ENCODE measurements around the gene TENM3. TPM values are rescaled to one million over a fixed set of nuclear protein-coding genes. Genes with fewer than 3 reads are reported as not detected.

Gene TENM3
- total RNA-seq, 2 donors from 2014 or later: 39.5 to 51.9 TPM

GRCh38 chr4:182483685-182484084 is 240.5 kb downstream of the TENM3 start:
- no peaks in the 10 kb centered on the region for H3K27me3 Mint-ChIP-seq (ENCODE audit: insufficient read depth)
- 87 to 93% methylated on average over 3 to 6 of the region's 6 CpGs for WGBS, 2 experiments (ENCODE audit: insufficient coverage in 1 of 2, insufficient read length in 1 of 2)
- no peaks in the 10 kb centered on the region for H3K36me3 ChIP-seq (ENCODE audit: control insufficient read depth, insufficient read depth, low read length)
- H3K27ac Mint-ChIP-seq: no peak overlapping the region
- no peak overlapping the region for H3K4me3 ChIP-seq (ENCODE audit: low read length)
- peaks cover 15% of the 10 kb centered on the region for H3K9me3 ChIP-seq (ENCODE audit: control insufficient read depth, low read length)
- peaks cover 14% of the 10 kb centered on the region for H3K9me3 Mint-ChIP-seq
- DNase-seq: no peak
- H3K36me3 Mint-ChIP-seq (ENCODE audit: low read depth): peaks cover 9% of the 10 kb centered on the region
- H3K4me1 Mint-ChIP-seq: peaks cover 9% of the 10 kb centered on the region
- H3K4me3 Mint-ChIP-seq: no peak overlapping the region
- H3K4me1 ChIP-seq (ENCODE audit: control insufficient read depth, insufficient read depth, low read length): no peaks in the 10 kb centered on the region
- no peak overlapping the region for H3K27ac ChIP-seq (ENCODE audit: low read depth, low read length)
- no peaks in the 10 kb centered on the region for H3K27me3 ChIP-seq (ENCODE audit: control insufficient read depth, insufficient read depth, low read length, poor library complexity, severe bottlenecking)
- H3K9ac ChIP-seq (ENCODE audit: extremely low read depth, low read length, poor library complexity, severe bottlenecking): no peak overlapping the region
- TF ChIP-seq, protein P1, sequence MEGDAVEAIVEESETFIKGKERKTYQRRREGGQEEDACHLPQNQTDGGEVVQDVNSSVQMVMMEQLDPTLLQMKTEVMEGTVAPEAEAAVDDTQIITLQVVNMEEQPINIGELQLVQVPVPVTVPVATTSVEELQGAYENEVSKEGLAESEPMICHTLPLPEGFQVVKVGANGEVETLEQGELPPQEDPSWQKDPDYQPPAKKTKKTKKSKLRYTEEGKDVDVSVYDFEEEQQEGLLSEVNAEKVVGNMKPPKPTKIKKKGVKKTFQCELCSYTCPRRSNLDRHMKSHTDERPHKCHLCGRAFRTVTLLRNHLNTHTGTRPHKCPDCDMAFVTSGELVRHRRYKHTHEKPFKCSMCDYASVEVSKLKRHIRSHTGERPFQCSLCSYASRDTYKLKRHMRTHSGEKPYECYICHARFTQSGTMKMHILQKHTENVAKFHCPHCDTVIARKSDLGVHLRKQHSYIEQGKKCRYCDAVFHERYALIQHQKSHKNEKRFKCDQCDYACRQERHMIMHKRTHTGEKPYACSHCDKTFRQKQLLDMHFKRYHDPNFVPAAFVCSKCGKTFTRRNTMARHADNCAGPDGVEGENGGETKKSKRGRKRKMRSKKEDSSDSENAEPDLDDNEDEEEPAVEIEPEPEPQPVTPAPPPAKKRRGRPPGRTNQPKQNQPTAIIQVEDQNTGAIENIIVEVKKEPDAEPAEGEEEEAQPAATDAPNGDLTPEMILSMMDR (conservative IDR thresholded peaks at IDR 0.05): no peak

DNA sequence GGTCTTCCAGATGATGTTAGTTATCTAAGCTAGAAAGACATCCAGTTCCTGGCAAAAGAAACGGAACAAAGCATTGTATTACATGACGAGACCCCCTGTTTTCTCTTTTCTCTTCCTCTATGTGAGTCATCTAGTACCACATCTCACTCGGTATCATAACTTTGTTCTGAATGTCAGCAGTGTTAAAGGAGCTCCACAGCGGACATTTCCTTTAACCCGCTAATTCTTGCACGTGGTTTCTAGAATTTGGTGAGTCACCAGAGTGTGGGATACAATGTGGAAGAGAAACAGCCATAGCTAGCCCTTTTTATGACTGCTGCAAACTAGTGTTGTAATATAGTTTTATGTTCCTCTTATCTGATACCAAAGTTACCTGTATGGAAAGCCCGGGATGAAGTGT is 243.7 kb downstream of the TENM3 start:
- Mint-ChIP-seq H3K27me3 (ENCODE audit: insufficient read depth) (no peaks in the 10 kb centered on the region), H3K4me3 (no peak overlapping the region), H3K27ac (no peak overlapping the region), H3K9me3 (peaks cover 16% of the 10 kb centered on the region), H3K4me1 (no peaks in the 10 kb centered on the region), H3K36me3 (ENCODE audit: low read depth) (peaks cover 17% of the 10 kb centered on the region)
- Histone ChIP-seq H3K27ac (ENCODE audit: low read depth, low read length) (no peak overlapping the region), H3K4me3 (ENCODE audit: low read length) (no peak overlapping the region), H3K4me1 (ENCODE audit: control insufficient read depth, insufficient read depth, low read length) (no peaks in the 10 kb centered on the region), H3K9ac (ENCODE audit: extremely low read depth, low read length, poor library complexity, severe bottlenecking) (no peak overlapping the region), H3K36me3 (ENCODE audit: control insufficient read depth, insufficient read depth, low read length) (no peaks in the 10 kb centered on the region), H3K27me3 (ENCODE audit: control insufficient read depth, insufficient read depth, low read length, poor library complexity, severe bottlenecking) (no peaks in the 10 kb centered on the region), H3K9me3 (ENCODE audit: control insufficient read depth, low read length) (peaks cover 27% of the 10 kb centered on the region)
- TF ChIP-seq, protein P1 (conservative IDR thresholded peaks at IDR 0.05): no peak
- no peak for DNase-seq
- WGBS, 2 experiments (ENCODE audit: insufficient coverage in 1 of 2, insufficient read length in 1 of 2): 95 to 100% methylated on average over 3 to 7 of the region's 7 CpGs

GRCh38 chr4:182488896-182489295 is 245.7 kb downstream of the TENM3 start:
- Mint-ChIP-seq H3K27me3 (ENCODE audit: insufficient read depth) (no peaks in the 10 kb centered on the region), H3K27ac (no peak overlapping the region), H3K4me1 (no peaks in the 10 kb centered on the region), H3K9me3 (peaks cover 16% of the 10 kb centered on the region), H3K4me3 (no peak overlapping the region), H3K36me3 (ENCODE audit: low read depth) (peaks cover 17% of the 10 kb centered on the region)
- Histone ChIP-seq H3K27ac (ENCODE audit: low read depth, low read length) (no peak overlapping the region), H3K4me1 (ENCODE audit: control insufficient read depth, insufficient read depth, low read length) (no peaks in the 10 kb centered on the region), H3K27me3 (ENCODE audit: control insufficient read depth, insufficient read depth, low read length, poor library complexity, severe bottlenecking) (no peaks in the 10 kb centered on the region), H3K4me3 (ENCODE audit: low read length) (no peak overlapping the region), H3K9ac (ENCODE audit: extremely low read depth, low read length, poor library complexity, severe bottlenecking) (no peak overlapping the region), H3K36me3 (ENCODE audit: control insufficient read depth, insufficient read depth, low read length) (no peaks in the 10 kb centered on the region), H3K9me3 (ENCODE audit: control insufficient read depth, low read length) (peaks cover 27% of the 10 kb centered on the region)
- DNase-seq: no peak
- WGBS, 2 experiments (ENCODE audit: insufficient coverage in 1 of 2, insufficient read length in 1 of 2): 89 to 98% methylated on average over 1 to 2 of the region's 2 CpGs
- TF ChIP-seq, protein P1 (conservative IDR thresholded peaks at IDR 0.05): no peak

Measured in endodermal cell (in vitro differentiated cells).